RWPE2 (cell line): ENCODE results near the gene SPEG.

ENCODE experiments used
- ATAC-seq: fragments of 200-7000 bp; cut with Tn5 transposase; 3 replicates; pipeline ENCODE4 v1.9.1; 2021; ENCODE audit warnings: low read depth
- DNase-seq: peaks from one replicate; pipeline ENCODE4 v3.0.0-alpha.2; 2020; ENCODE audit warnings: low spot score
- H3K27ac ChIP-seq: fragments of 450-650 bp; 2 replicates; pipeline ENCODE4 v1.5.1; 2017; ENCODE audit warnings: mild to moderate bottlenecking; ENCODE audit not compliant: poor library complexity, severe bottlenecking
- H3K27me3 ChIP-seq: fragments of 250-450 bp; sonication (Bioruptor Pico); 2 replicates; pipeline ENCODE4 v1.5.1; 2021; ENCODE audit warnings: mild to moderate bottlenecking, moderate library complexity; ENCODE audit not compliant: insufficient read depth, poor library complexity, severe bottlenecking
- H3K36me3 ChIP-seq: fragments of 250-450 bp; sonication (Bioruptor Pico); 2 replicates; pipeline ENCODE4 v1.5.1; 2020; ENCODE audit warnings: low read depth, mild to moderate bottlenecking, moderate library complexity
- H3K4me1 ChIP-seq: fragments of 250-450 bp; sonication (Bioruptor Pico); 2 replicates; pipeline ENCODE4 v1.5.1; 2021; ENCODE audit warnings: mild to moderate bottlenecking, moderate library complexity; ENCODE audit not compliant: insufficient read depth, poor library complexity, severe bottlenecking
- H3K4me3 ChIP-seq: fragments of 250-450 bp; sonication (Bioruptor Pico); 2 replicates; pipeline ENCODE4 v1.5.1; 2021; ENCODE audit warnings: mild to moderate bottlenecking, moderate library complexity; ENCODE audit not compliant: severe bottlenecking
- H3K9me3 ChIP-seq: fragments of 250-450 bp; sonication (Bioruptor Pico); 2 replicates; pipeline ENCODE4 v1.5.1; 2021; ENCODE audit warnings: mild to moderate bottlenecking, moderate library complexity; ENCODE audit not compliant: severe bottlenecking
- CTCF ChIP-seq: fragments of 450-650 bp; IDR thresholded peaks from one replicate; pipeline ENCODE4 v1.5.1; 2017; ENCODE audit warnings: mild to moderate bottlenecking, moderate library complexity; ENCODE audit not compliant: poor library complexity, severe bottlenecking

SPEG gene

GRCh38 chr2:219545943-219546352, 111.3 kb downstream of the SPEG start:
- H3K4me1 ChIP-seq: no peaks in the 10 kb centered on the region
- no peaks in the 10 kb centered on the region for H3K9me3 ChIP-seq
- no peak for TF ChIP-seq CTCF
- no peak for ATAC-seq
- H3K4me3 ChIP-seq: no peak overlapping the region
- H3K27me3 ChIP-seq: no peaks in the 10 kb centered on the region
- H3K27ac ChIP-seq: no peak overlapping the region
- peaks cover 8% of the 10 kb centered on the region for H3K36me3 ChIP-seq
- no peak for DNase-seq

- no peaks in the 10 kb centered on the region for H3K27me3 ChIP-seq
- no peak overlapping the region for H3K4me3 ChIP-seq
- no peaks in the 10 kb centered on the region for H3K9me3 ChIP-seq
- no peak for TF ChIP-seq CTCF
- ATAC-seq: no peak
- no peaks in the 10 kb centered on the region for H3K36me3 ChIP-seq
- H3K27ac ChIP-seq: no peak overlapping the region
- DNase-seq: no peak
- no peaks in the 10 kb centered on the region for H3K4me1 ChIP-seq
These were observed 113.0 kb downstream of the SPEG start for GRCh38 chr2:219547621-219548020.
